Hepatocyte (in vitro differentiated cells): ENCODE data around the gene KHK. TPM values are rescaled to one million over a fixed set of nuclear protein-coding genes. Genes with fewer than 3 reads are reported as not detected.
A peak's percentile ranks its signal among the peaks of the same experiment; 100 is the strongest.
"Not testable (repeated sequence)": the region's sequence is repeated elsewhere in the genome, so short reads cannot be mapped to it uniquely, and the experiment has no call there.

Experiments
- DNase-seq: peaks from one replicate; pipeline ENCODE4 v3.0.0-alpha.2; 2016; ENCODE audit warnings: low spot score
- H2AFZ ChIP-seq: fragments of 200-600 bp; sonication (generic); 2 replicates; pipeline ENCODE4 v1.6.0; 2016; ENCODE audit warnings: antibody characterized with exemption, mild to moderate bottlenecking
- H3K27ac ChIP-seq: fragments of 200-600 bp; sonication (generic); 2 replicates; pipeline ENCODE4 v1.5.1; 2016; ENCODE audit warnings: mild to moderate bottlenecking
- H3K27me3 ChIP-seq: fragments of 200-600 bp; sonication (generic); 2 replicates; pipeline ENCODE4 v1.6.1; 2016
- H3K36me3 ChIP-seq: fragments of 200-600 bp; sonication (generic); replicated peaks from 2 replicates; pipeline ENCODE4 v1.5.1; 2016; ENCODE audit warnings: low read depth; ENCODE audit not compliant: insufficient read depth
- H3K4me1 ChIP-seq: fragments of 200-600 bp; sonication (generic); 2 replicates; pipeline ENCODE4 v1.5.1; 2016; ENCODE audit warnings: mild to moderate bottlenecking, moderate library complexity; ENCODE audit not compliant: insufficient read depth
- H3K4me2 ChIP-seq: fragments of 200-600 bp; sonication (generic); 2 replicates; pipeline ENCODE4 v1.6.0; 2016
- H3K4me3 ChIP-seq: fragments of 200-600 bp; sonication (generic); 2 replicates; pipeline ENCODE4 v1.5.1; 2016; ENCODE audit warnings: mild to moderate bottlenecking
- H3K79me2 ChIP-seq: fragments of 200-600 bp; sonication (generic); 2 replicates; pipeline ENCODE4 v1.6.0; 2017; ENCODE audit warnings: mild to moderate bottlenecking
- H3K9me2 ChIP-seq: fragments of 200-600 bp; sonication (generic); replicated peaks from 2 replicates; pipeline ENCODE4 v1.6.0; 2017; ENCODE audit warnings: mild to moderate bottlenecking; ENCODE audit not compliant: insufficient read depth
- H3K9me3 ChIP-seq: fragments of 200-600 bp; sonication (generic); 2 replicates; pipeline ENCODE4 v1.5.1; 2016; ENCODE audit warnings: low read depth, mild to moderate bottlenecking
- H4K20me1 ChIP-seq: fragments of 200-600 bp; sonication (generic); 2 replicates; pipeline ENCODE4 v1.6.0; 2016; ENCODE audit warnings: mild to moderate bottlenecking; ENCODE audit not compliant: insufficient read depth, poor library complexity, severe bottlenecking
- EZH2 ChIP-seq: fragments of 200-600 bp; sonication (generic); IDR thresholded peaks from 2 replicates; pipeline ENCODE4 v1.6.1; 2016; ENCODE audit warnings: antibody characterized with exemption, mild to moderate bottlenecking, borderline replicate concordance
- EZH2phosphoT487 ChIP-seq: fragments of 200-600 bp; sonication (generic); IDR thresholded peaks from one replicate; pipeline ENCODE4 v1.6.1; 2018; ENCODE audit warnings: antibody characterized with exemption, mild to moderate bottlenecking, low read depth, moderate library complexity; ENCODE audit not compliant: unreplicated experiment, severe bottlenecking
- WGBS: methylation state at CpG from one replicate; pipeline ENCODE4 v1.1.6; 2016; ENCODE audit warnings: low lambda C conversion rate; ENCODE audit errors: missing lambda C conversion rate; 5-methylcytosine and 5-hydroxymethylcytosine counted together
- polyA plus RNA-seq: library from polyadenylated mRNA; unstranded; fragments of >200 nt; fragmentation: Nextera tagmentation; extraction: Ambion mirVana; gene quantifications from 2 replicates; pipeline ENCODE4 v1.2.1, GENCODE V29; 2016
- total RNA-seq: library from RNA; depleted of rRNA; stranded (reverse); fragments of >200 nt; gene quantifications from 2 replicates; pipeline ENCODE4 v1.2.3, GENCODE V29; 2014
- TF ChIP-seq, protein P1 (sequence below): fragments of 200-600 bp; sonication (generic); IDR thresholded peaks from 2 replicates; pipeline ENCODE4 v1.5.1; 2016; ENCODE audit warnings: antibody characterized with exemption, mild to moderate bottlenecking; ENCODE audit not compliant: poor library complexity

Gene KHK
- total and polyA plus RNA-seq, 2 experiments from 2014 or later = 28.7 to 73.1 TPM

DNA sequence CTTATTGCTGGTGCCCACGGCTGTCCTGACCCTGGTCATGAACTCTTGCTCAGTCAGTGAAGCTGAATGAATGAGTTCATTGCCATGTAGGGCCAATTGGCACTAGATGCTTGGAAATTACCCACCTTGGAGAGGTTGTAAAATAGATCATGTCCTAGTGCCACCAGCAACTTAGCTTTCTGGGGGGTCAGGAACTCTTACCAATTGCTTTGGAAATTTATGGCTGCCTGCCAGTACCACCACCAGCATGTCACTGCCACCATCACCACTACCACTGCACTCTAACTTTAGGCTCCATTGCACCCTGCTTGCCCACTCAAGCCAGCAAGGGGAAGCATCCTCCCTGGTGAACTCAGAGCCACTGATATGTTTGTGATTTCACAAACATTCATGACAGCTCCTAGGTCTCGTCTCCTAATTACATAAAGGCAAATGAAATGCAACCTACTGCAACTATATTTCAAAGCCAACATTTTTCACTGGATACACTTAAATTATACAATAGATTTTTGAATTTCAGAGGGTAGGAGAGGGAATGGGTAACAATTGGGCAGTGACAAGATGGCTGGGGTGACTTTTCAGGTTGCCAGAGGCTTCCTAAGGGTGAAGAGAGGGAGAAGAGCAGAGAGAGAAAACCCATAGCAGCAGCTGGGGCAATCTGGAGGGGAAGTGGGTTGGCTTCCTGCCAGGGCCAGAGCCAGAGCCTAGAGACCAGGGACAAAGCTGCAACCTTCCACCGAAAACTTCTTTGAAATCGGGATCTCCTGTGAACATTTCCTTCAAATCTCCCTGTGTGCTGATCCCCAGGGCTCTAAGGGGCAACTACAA, 11.6 kb upstream of the KHK start:
- 67% methylated on average over 4 of the region's 4 CpGs for WGBS
- no peak overlapping the region for H2AFZ ChIP-seq

DNA sequence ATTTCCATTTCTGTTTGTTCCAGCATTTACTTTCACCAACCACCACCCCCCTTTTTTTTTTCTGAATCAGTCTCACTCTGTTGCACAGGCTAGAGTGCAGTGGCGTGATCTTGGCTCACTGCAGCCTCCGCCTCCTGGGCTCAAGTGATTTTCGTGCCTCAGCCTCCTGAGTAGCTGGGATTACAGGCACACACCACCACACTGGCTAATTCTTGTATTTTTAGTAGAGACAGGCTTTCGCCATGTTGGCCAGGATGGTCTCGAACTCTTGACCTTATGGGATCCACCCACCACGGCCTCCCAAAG, 11.1 kb upstream of the KHK start:
- H2AFZ ChIP-seq, H3K36me3 ChIP-seq, H3K9me3 ChIP-seq, DNase-seq, H4K20me1 ChIP-seq, H3K9me2 ChIP-seq, H3K27me3 ChIP-seq, H3K4me3 ChIP-seq: not testable (repeated sequence)
- Histone ChIP-seq H3K4me2 (peak overlapping the region; percentile 54), H3K4me1 (peaks cover 22% of the 10 kb centered on the region), H3K79me2 (peaks cover 27% of the 10 kb centered on the region), H3K27ac (peak overlapping the region; percentile 98)
- WGBS = 79% methylated on average over 6 of the region's 6 CpGs

More for the DNA sequence above, 11.6 kb upstream of the KHK start:
- Histone ChIP-seq H3K36me3 (no peaks in the 10 kb centered on the region), H3K9me2 (no peaks in the 10 kb centered on the region), H3K9me3 (no peaks in the 10 kb centered on the region), H3K4me1 (peaks cover 27% of the 10 kb centered on the region), H3K27ac (peak overlapping the region; percentile 98), H3K79me2 (peaks cover 29% of the 10 kb centered on the region), H3K4me2 (peak overlapping the region; percentile 54), H4K20me1 (peaks cover 5% of the 10 kb centered on the region), H3K4me3 (no peak overlapping the region), H3K27me3 (no peaks in the 10 kb centered on the region)
- no peak for DNase-seq
- TF ChIP-seq EZH2phosphoT487 (no peak), EZH2 (no peak)
- TF ChIP-seq, protein P1, sequence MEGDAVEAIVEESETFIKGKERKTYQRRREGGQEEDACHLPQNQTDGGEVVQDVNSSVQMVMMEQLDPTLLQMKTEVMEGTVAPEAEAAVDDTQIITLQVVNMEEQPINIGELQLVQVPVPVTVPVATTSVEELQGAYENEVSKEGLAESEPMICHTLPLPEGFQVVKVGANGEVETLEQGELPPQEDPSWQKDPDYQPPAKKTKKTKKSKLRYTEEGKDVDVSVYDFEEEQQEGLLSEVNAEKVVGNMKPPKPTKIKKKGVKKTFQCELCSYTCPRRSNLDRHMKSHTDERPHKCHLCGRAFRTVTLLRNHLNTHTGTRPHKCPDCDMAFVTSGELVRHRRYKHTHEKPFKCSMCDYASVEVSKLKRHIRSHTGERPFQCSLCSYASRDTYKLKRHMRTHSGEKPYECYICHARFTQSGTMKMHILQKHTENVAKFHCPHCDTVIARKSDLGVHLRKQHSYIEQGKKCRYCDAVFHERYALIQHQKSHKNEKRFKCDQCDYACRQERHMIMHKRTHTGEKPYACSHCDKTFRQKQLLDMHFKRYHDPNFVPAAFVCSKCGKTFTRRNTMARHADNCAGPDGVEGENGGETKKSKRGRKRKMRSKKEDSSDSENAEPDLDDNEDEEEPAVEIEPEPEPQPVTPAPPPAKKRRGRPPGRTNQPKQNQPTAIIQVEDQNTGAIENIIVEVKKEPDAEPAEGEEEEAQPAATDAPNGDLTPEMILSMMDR = no peak

DNA sequence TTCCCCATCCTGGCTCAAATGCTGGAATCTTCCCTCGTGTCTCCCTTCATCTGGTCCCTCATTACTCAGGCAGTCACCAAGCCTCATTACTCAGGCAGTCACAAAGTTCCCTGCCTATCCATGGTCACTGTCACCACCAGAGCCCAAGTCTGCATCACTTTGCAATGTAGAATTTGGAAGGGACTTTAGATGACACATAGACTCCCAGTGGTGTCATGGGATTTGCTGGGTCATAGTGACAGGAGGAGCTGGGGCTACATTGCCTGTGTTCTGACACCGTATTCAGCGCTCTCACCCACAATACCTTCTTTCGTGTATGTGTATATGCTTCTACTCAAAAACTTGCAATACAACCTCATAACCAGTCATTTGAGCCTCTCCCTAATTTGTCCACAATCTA, 10.2 kb upstream of the KHK start:
- WGBS = 87% methylated on average over 4 of the region's 4 CpGs
- H3K36me3 ChIP-seq = no peaks in the 10 kb centered on the region
- DNase-seq = no peak
- H3K79me2 ChIP-seq = peaks cover 19% of the 10 kb centered on the region
- no peak overlapping the region for H2AFZ ChIP-seq
- peaks cover 21% of the 10 kb centered on the region for H3K4me1 ChIP-seq
- H4K20me1 ChIP-seq = no peaks in the 10 kb centered on the region
- no peaks in the 10 kb centered on the region for H3K9me2 ChIP-seq
- TF ChIP-seq EZH2phosphoT487 = no peak
- TF ChIP-seq, protein P1 = no peak
- TF ChIP-seq EZH2 = no peak
- no peaks in the 10 kb centered on the region for H3K27me3 ChIP-seq
- H3K27ac ChIP-seq = peak overlapping the region; percentile 98
- no peak overlapping the region for H3K4me2 ChIP-seq
- no peaks in the 10 kb centered on the region for H3K9me3 ChIP-seq
- no peak overlapping the region for H3K4me3 ChIP-seq

DNA sequence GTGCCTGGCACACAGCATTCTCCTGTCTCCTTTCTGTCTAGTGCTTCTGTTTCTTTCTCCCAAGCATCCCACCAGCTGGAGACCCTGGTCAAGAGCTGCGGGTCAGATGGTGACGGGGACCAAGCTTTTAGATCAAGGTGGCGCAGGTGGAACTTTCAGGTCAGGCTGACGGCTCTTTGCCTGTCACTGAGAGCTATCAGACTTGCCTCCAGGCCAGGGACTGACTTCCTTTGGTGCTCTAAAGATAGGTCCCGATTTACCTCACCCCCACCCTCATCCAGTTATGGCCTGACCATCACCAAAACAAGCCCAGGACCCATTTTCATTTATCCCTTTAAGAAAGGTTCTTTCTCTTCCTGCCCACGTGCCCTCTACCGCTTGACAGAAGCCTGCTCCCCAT, 9.3 kb upstream of the KHK start:
- DNase-seq = no peak
- no peaks in the 10 kb centered on the region for H3K36me3 ChIP-seq
- no peak overlapping the region for H2AFZ ChIP-seq
- no peaks in the 10 kb centered on the region for H3K27me3 ChIP-seq
- no peak overlapping the region for H3K4me3 ChIP-seq
- H3K79me2 ChIP-seq = peaks cover 21% of the 10 kb centered on the region
- H3K9me3 ChIP-seq = no peaks in the 10 kb centered on the region
- peak overlapping the region; percentile 98 for H3K27ac ChIP-seq
- H3K4me2 ChIP-seq = no peak overlapping the region
- H3K4me1 ChIP-seq = peaks cover 26% of the 10 kb centered on the region
- TF ChIP-seq, protein P1 = no peak
- no peak for TF ChIP-seq EZH2phosphoT487
- no peak for TF ChIP-seq EZH2
- no peaks in the 10 kb centered on the region for H3K9me2 ChIP-seq
- 88% methylated on average over 7 of the region's 7 CpGs for WGBS
- no peaks in the 10 kb centered on the region for H4K20me1 ChIP-seq
